ENCODE results near the gene APLF.
"Not testable (repeated sequence)": the region's sequence is repeated elsewhere in the genome, so short reads cannot be mapped to it uniquely, and the experiment has no call there.

Gene APLF

GRCh38 chr2:68564426-68564825 lies 97.0 kb downstream of the APLF start:
- DNase-seq (ENCODE audit: extremely low spot score, insufficient read length, low read depth) = no peak
- no peak for FAIRE-seq

- DNase-seq (ENCODE audit: extremely low spot score, insufficient read length, low read depth) = no peak
- FAIRE-seq = no peak
Observed at GRCh38 chr2:68565273-68565672, 97.9 kb downstream of the APLF start.

- no peak for FAIRE-seq
Observed at GRCh38 chr2:68565858-68566257, 98.5 kb downstream of the APLF start.

GRCh38 chr2:68566362-68566761 lies 99.0 kb downstream of the APLF start:
- no peak for DNase-seq (ENCODE audit: extremely low spot score, insufficient read length, low read depth)
- FAIRE-seq = no peak

More at GRCh38 chr2:68565858-68566257, 98.5 kb downstream of the APLF start:
- DNase-seq (ENCODE audit: extremely low spot score, insufficient read length, low read depth) = no peak

- FAIRE-seq = no peak
- DNase-seq (ENCODE audit: extremely low spot score, insufficient read length, low read depth) = no peak
Observed at GRCh38 chr2:68568116-68568515, 100.7 kb downstream of the APLF start.

- no peak for DNase-seq (ENCODE audit: extremely low spot score, insufficient read length, low read depth)
- no peak for FAIRE-seq
Observed at GRCh38 chr2:68569604-68570003, 102.2 kb downstream of the APLF start.

- not testable (repeated sequence) for FAIRE-seq; DNase-seq (ENCODE audit: extremely low spot score, insufficient read length, low read depth)
Observed at GRCh38 chr2:68570434-68570833, 103.0 kb downstream of the APLF start.

- DNase-seq (ENCODE audit: extremely low spot score, insufficient read length, low read depth) (no peak), FAIRE-seq (no peak)
Observed at GRCh38 chr2:68574202-68574791, 106.9 kb downstream of the APLF start.

- DNase-seq (ENCODE audit: extremely low spot score, insufficient read length, low read depth) (no peak), FAIRE-seq (no peak)
Observed at GRCh38 chr2:68577183-68577582, 109.8 kb downstream of the APLF start.

- FAIRE-seq = peak; percentile 12
- DNase-seq (ENCODE audit: extremely low spot score, insufficient read length, low read depth) = no peak
Observed at GRCh38 chr2:68579689-68580088, 112.3 kb downstream of the APLF start.

- no peak for FAIRE-seq
Observed at GRCh38 chr2:68588589-68588988, 121.2 kb downstream of the APLF start.

GRCh38 chr2:68589963-68590362 lies 122.6 kb downstream of the APLF start:
- no peak for FAIRE-seq

More at GRCh38 chr2:68588589-68588988, 121.2 kb downstream of the APLF start:
- DNase-seq (ENCODE audit: extremely low spot score, insufficient read length, low read depth) = no peak

GRCh38 chr2:68590702-68591101 lies 123.3 kb downstream of the APLF start:
- DNase-seq (ENCODE audit: extremely low spot score, insufficient read length, low read depth) (no peak), FAIRE-seq (no peak)

More at GRCh38 chr2:68589963-68590362, 122.6 kb downstream of the APLF start:
- DNase-seq (ENCODE audit: extremely low spot score, insufficient read length, low read depth) = no peak

- DNase-seq (ENCODE audit: extremely low spot score, insufficient read length, low read depth) (no peak), FAIRE-seq (no peak)
Observed at GRCh38 chr2:68591225-68591624, 123.8 kb downstream of the APLF start.

- DNase-seq (ENCODE audit: extremely low spot score, insufficient read length, low read depth) (no peak), FAIRE-seq (peak; percentile 47)
Observed at GRCh38 chr2:68594041-68594440, 126.7 kb downstream of the APLF start.

GRCh38 chr2:68594674-68595492 lies 127.5 kb downstream of the APLF start:
- peak; percentile 8 for DNase-seq (ENCODE audit: extremely low spot score, insufficient read length, low read depth)
- FAIRE-seq = peak; percentile 75

GRCh38 chr2:68595493-68595785 lies 128.1 kb downstream of the APLF start:
- DNase-seq (ENCODE audit: extremely low spot score, insufficient read length, low read depth); FAIRE-seq: not testable (repeated sequence)

GRCh38 chr2:68600495-68600894 lies 133.1 kb downstream of the APLF start:
- FAIRE-seq; DNase-seq (ENCODE audit: extremely low spot score, insufficient read length, low read depth): not testable (repeated sequence)

GRCh38 chr2:68603059-68603458 lies 135.7 kb downstream of the APLF start:
- DNase-seq (ENCODE audit: extremely low spot score, insufficient read length, low read depth) (no peak), FAIRE-seq (no peak)

- no peak for FAIRE-seq
- no peak for DNase-seq (ENCODE audit: extremely low spot score, insufficient read length, low read depth)
Observed at GRCh38 chr2:68604077-68604476, 136.7 kb downstream of the APLF start.

- DNase-seq (ENCODE audit: extremely low spot score, insufficient read length, low read depth) (no peak), FAIRE-seq (no peak)
Observed at GRCh38 chr2:68605939-68606338, 138.6 kb downstream of the APLF start.

GRCh38 chr2:68606759-68607158 lies 139.4 kb downstream of the APLF start:
- FAIRE-seq = no peak

More at GRCh38 chr2:68606759-68607158, 139.4 kb downstream of the APLF start:
- no peak for DNase-seq (ENCODE audit: extremely low spot score, insufficient read length, low read depth)
